Kidney glomerular epithelial cell (primary cell): ENCODE measurements around the gene PIWIL1.

ENCODE experiments used
- DNase-seq: peaks from one replicate; lab custom pipeline; 2025; lab: John Stamatoyannopoulos, UW

PIWIL1 gene

GRCh38 chr12:130374083-130374482 lies 36.4 kb downstream of the PIWIL1 start:
- DNase-seq, result no peak

GRCh38 chr12:130375296-130376287 lies 37.9 kb downstream of the PIWIL1 start:
- no peak for DNase-seq

GRCh38 chr12:130382818-130383217 lies 45.1 kb downstream of the PIWIL1 start:
- DNase-seq, result no peak

GRCh38 chr12:130384234-130384633 lies 46.5 kb downstream of the PIWIL1 start:
- no peak for DNase-seq

- DNase-seq, result no peak
Measured at GRCh38 chr12:130385193-130385592, 47.5 kb downstream of the PIWIL1 start.

- DNase-seq, result no peak
Measured at GRCh38 chr12:130391186-130391585, 53.5 kb downstream of the PIWIL1 start.

- no peak for DNase-seq
Measured at GRCh38 chr12:130394906-130395305, 57.2 kb downstream of the PIWIL1 start.

GRCh38 chr12:130396667-130397066 lies 59.0 kb downstream of the PIWIL1 start:
- DNase-seq, result no peak

GRCh38 chr12:130398100-130398848 lies 60.6 kb downstream of the PIWIL1 start:
- no peak for DNase-seq

GRCh38 chr12:130401703-130402102 lies 64.0 kb downstream of the PIWIL1 start:
- no peak for DNase-seq

GRCh38 chr12:130405332-130405731 lies 67.6 kb downstream of the PIWIL1 start:
- DNase-seq, result no peak

- no peak for DNase-seq
Measured at GRCh38 chr12:130412384-130412783, 74.7 kb downstream of the PIWIL1 start.

- no peak for DNase-seq
Measured at GRCh38 chr12:130413909-130414308, 76.2 kb downstream of the PIWIL1 start.

- no peak for DNase-seq
Measured at GRCh38 chr12:130414381-130414780, 76.7 kb downstream of the PIWIL1 start.

- DNase-seq, result no peak
Measured at GRCh38 chr12:130418251-130418650, 80.6 kb downstream of the PIWIL1 start.

- DNase-seq, result no peak
Measured at GRCh38 chr12:130419116-130419515, 81.4 kb downstream of the PIWIL1 start.

GRCh38 chr12:130420071-130420470 lies 82.4 kb downstream of the PIWIL1 start:
- no peak for DNase-seq

- no peak for DNase-seq
Measured at GRCh38 chr12:130421896-130422295, 84.2 kb downstream of the PIWIL1 start.
